IMR-90 (cell line): Measurements from ENCODE around the gene TM2D3. TPM values are rescaled to one million over a fixed set of nuclear protein-coding genes. Genes with fewer than 3 reads are reported as not detected.

Experiments
- ATAC-seq: fragments of 200-7000 bp; cut with Tn5 transposase; 2 replicates; pipeline ENCODE4 v1.9.1; 2020; ENCODE audit warnings: low read depth, mild to moderate bottlenecking, moderate library complexity
- BruUV-seq: library from RNA; stranded (reverse); fragments of 400-500 nt; replicated peaks from 2 replicates; lab custom pipeline; 2021; lab: Mats Ljungman, UMichigan
- CTCF ChIA-PET: fragments of 300-600 bp; formaldehyde crosslinking; extraction: SDS; loops from one replicate; lab custom pipeline; 2021; ENCODE audit warnings: antibody characterized with exemption; lab: Yijun Ruan, JAX
- POLR2A ChIA-PET: fragments of 300-600 bp; sonication (Branson Sonifier 250); formaldehyde crosslinking; loops from one replicate; lab custom pipeline; 2022; ENCODE audit warnings: antibody characterized with exemption; ENCODE audit not compliant: unreplicated experiment; lab: Charles Lee
- DNase-seq: peaks from one replicate; pipeline ENCODE4 v3.0.0; 2013
- H2AFZ ChIP-seq: replicated peaks from 2 replicates; pipeline ENCODE3; 2013; ENCODE audit warnings: low read length, mild to moderate bottlenecking; ENCODE audit not compliant: poor library complexity
- H2AK5ac ChIP-seq: 2 replicates; pipeline ENCODE4 v1.6.1; 2013; ENCODE audit warnings: low read depth, low read length, inconsistent platforms
- H2AK9ac ChIP-seq: replicated peaks from 2 replicates; pipeline ENCODE3; 2013; ENCODE audit warnings: mild to moderate bottlenecking, low read depth, low read length, moderate library complexity; ENCODE audit not compliant: poor library complexity
- H2BK120ac ChIP-seq: 2 replicates; pipeline ENCODE4 v1.6.1; 2013; ENCODE audit warnings: low read depth, low read length, inconsistent platforms
- H2BK15ac ChIP-seq: 3 replicates; pipeline ENCODE4 v1.6.1; 2013; ENCODE audit warnings: low read depth, low read length, inconsistent platforms
- H2BK20ac ChIP-seq: 2 replicates; pipeline ENCODE4 v1.6.1; 2013; ENCODE audit warnings: low read depth, mild to moderate bottlenecking, inconsistent platforms, low read length, moderate library complexity
- H2BK5ac ChIP-seq: 2 replicates; pipeline ENCODE4 v1.6.1; 2013; ENCODE audit warnings: mild to moderate bottlenecking, low read depth, low read length, inconsistent platforms; ENCODE audit not compliant: poor library complexity, severe bottlenecking
- H3K14ac ChIP-seq: replicated peaks from 2 replicates; pipeline ENCODE4 v1.6.1; 2013; ENCODE audit warnings: low read depth, low read length, inconsistent platforms
- H3K18ac ChIP-seq: 2 replicates; pipeline ENCODE4 v1.6.1; 2013; ENCODE audit warnings: low read depth, low read length, control low read depth
- H3K23ac ChIP-seq: 2 replicates; pipeline ENCODE4 v1.6.1; 2013; ENCODE audit warnings: low read depth, low read length, inconsistent platforms
- H3K27ac ChIP-seq: 2 replicates; pipeline ENCODE4 v1.5.1; 2013; ENCODE audit warnings: mild to moderate bottlenecking, control low read depth, low read length; ENCODE audit not compliant: insufficient read depth
- H3K27me3 ChIP-seq: 2 replicates; pipeline ENCODE4 v1.6.1; 2013; ENCODE audit warnings: low read length; ENCODE audit not compliant: control insufficient read depth, insufficient read depth
- H3K36me3 ChIP-seq: 2 replicates; pipeline ENCODE4 v1.6.1; 2013; ENCODE audit warnings: low read length, mixed read lengths; ENCODE audit not compliant: control insufficient read depth, insufficient read depth
- H3K4ac ChIP-seq: 2 replicates; pipeline ENCODE4 v1.6.1; 2013; ENCODE audit warnings: low read depth, low read length, inconsistent platforms
- H3K4me1 ChIP-seq: 2 replicates; pipeline ENCODE4 v1.6.1; 2013; ENCODE audit warnings: low read length, mixed read lengths; ENCODE audit not compliant: control insufficient read depth, insufficient read depth
- H3K4me2 ChIP-seq: 2 replicates; pipeline ENCODE4 v1.6.1; 2013; ENCODE audit warnings: low read depth, mild to moderate bottlenecking, control low read depth, low read length, moderate library complexity
- H3K4me3 ChIP-seq: 2 replicates; pipeline ENCODE4 v1.5.1; 2013; ENCODE audit warnings: low read depth, mild to moderate bottlenecking, control low read depth, low read length, moderate library complexity; ENCODE audit not compliant: insufficient read depth
- H3K56ac ChIP-seq: 2 replicates; pipeline ENCODE4 v1.6.1; 2013; ENCODE audit warnings: low read length, inconsistent platforms; ENCODE audit not compliant: insufficient read depth; ENCODE audit errors: extremely low read depth
- H3K79me1 ChIP-seq, 2 experiments: 2 replicates each; pipeline ENCODE4 v1.6.1; 2013; ENCODE audit warnings: low read length in 2 of 2, inconsistent platforms in 1 of 2, low read depth in 1 of 2
- H3K9ac ChIP-seq: 2 replicates; pipeline ENCODE4 v1.6.1; 2013; ENCODE audit warnings: low read depth, low read length, control low read depth
- H3K9me1 ChIP-seq: 2 replicates; pipeline ENCODE4 v1.6.1; 2013; ENCODE audit warnings: low read length, inconsistent platforms; ENCODE audit not compliant: insufficient read depth
- H3K9me3 ChIP-seq: 2 replicates; pipeline ENCODE4 v1.6.1; 2013; ENCODE audit warnings: low read length; ENCODE audit not compliant: control insufficient read depth, insufficient read depth
- H4K20me1 ChIP-seq: 2 replicates; pipeline ENCODE4 v1.6.1; 2013; ENCODE audit warnings: low read length, inconsistent platforms; ENCODE audit not compliant: insufficient read depth
- H4K5ac ChIP-seq: 2 replicates; pipeline ENCODE4 v1.6.1; 2013; ENCODE audit warnings: mild to moderate bottlenecking, low read depth, low read length, control low read depth
- H4K8ac ChIP-seq, 2 experiments: 2 replicates each; pipeline ENCODE4 v1.6.1; 2013; ENCODE audit warnings: low read depth in 2 of 2, low read length in 2 of 2, control low read depth in 1 of 2, inconsistent platforms in 1 of 2
- H4K91ac ChIP-seq: 2 replicates; pipeline ENCODE4 v1.6.1; 2013; ENCODE audit warnings: low read depth, low read length, inconsistent platforms; ENCODE audit not compliant: insufficient read depth
- BHLHE40 ChIP-seq: fragments of 150-350 bp; IDR thresholded peaks from 2 replicates; pipeline ENCODE4 v1.6.1; 2016; ENCODE audit warnings: mild to moderate bottlenecking, low read depth, low read length
- CEBPB ChIP-seq: IDR thresholded peaks from 2 replicates; pipeline ENCODE4 v1.6.1; 2012; ENCODE audit warnings: low read depth, low read length, improper control_type of control experiment
- CHD1 ChIP-seq: IDR thresholded peaks from 2 replicates; pipeline ENCODE4 v1.6.1; 2012; ENCODE audit warnings: low read depth, low read length, improper control_type of control experiment
- FOS ChIP-seq: fragments of 150-350 bp; IDR thresholded peaks from 2 replicates; pipeline ENCODE4 v1.6.1; 2016; ENCODE audit warnings: low read depth, low read length
- MAFK ChIP-seq: IDR thresholded peaks from 2 replicates; pipeline ENCODE4 v1.6.1; 2012; ENCODE audit warnings: low read depth, low read length, improper control_type of control experiment
- MAZ ChIP-seq: IDR thresholded peaks from 2 replicates; pipeline ENCODE4 v1.6.1; 2012; ENCODE audit warnings: low read depth, mild to moderate bottlenecking, low read length, improper control_type of control experiment, moderate library complexity, borderline replicate concordance
- MXI1 ChIP-seq: IDR thresholded peaks from 2 replicates; pipeline ENCODE4 v1.6.1; 2012; ENCODE audit warnings: low read depth, mild to moderate bottlenecking, low read length, moderate library complexity, borderline replicate concordance
- NFE2L2 ChIP-seq: fragments of 150-350 bp; IDR thresholded peaks from 2 replicates; pipeline ENCODE4 v1.6.1; 2016; ENCODE audit warnings: low read depth, mild to moderate bottlenecking, low read length
- POLR2A ChIP-seq: IDR thresholded peaks from 2 replicates; pipeline ENCODE4 v1.6.1; 2012; ENCODE audit warnings: mild to moderate bottlenecking, low read depth, low read length
- RAD21 ChIP-seq: IDR thresholded peaks from 2 replicates; pipeline ENCODE4 v1.6.1; 2012; ENCODE audit warnings: low read length, improper control_type of control experiment
- RCOR1 ChIP-seq: IDR thresholded peaks from 2 replicates; pipeline ENCODE4 v1.6.1; 2012; ENCODE audit warnings: mild to moderate bottlenecking, low read length, improper control_type of control experiment; ENCODE audit not compliant: insufficient replicate concordance
- RFX5 ChIP-seq: IDR thresholded peaks from 2 replicates; pipeline ENCODE4 v1.8.0; 2012; ENCODE audit warnings: low read depth, mild to moderate bottlenecking, low read length, moderate library complexity
- SMC3 ChIP-seq: fragments of 150-350 bp; IDR thresholded peaks from 2 replicates; pipeline ENCODE4 v1.6.1; 2016; ENCODE audit warnings: low read depth, mild to moderate bottlenecking, antibody characterized with exemption, low read length, moderate library complexity
- USF2 ChIP-seq: fragments of 150-350 bp; IDR thresholded peaks from 2 replicates; pipeline ENCODE4 v1.6.1; 2017; ENCODE audit warnings: mild to moderate bottlenecking, antibody characterized with exemption, low read length, low read depth
- WGBS, 2 experiments: methylation state at CpG; one replicate each; pipeline versions ENCODE4 v1.1.5 to v1.1.7; 2013; ENCODE audit warnings: missing lambda C conversion rate in 2 of 2; ENCODE audit not compliant: insufficient read length in 1 of 2; ENCODE audit errors: extremely low coverage in 2 of 2; 5-methylcytosine and 5-hydroxymethylcytosine counted together
- dilution Hi-C: fragments of 300-500 bp; cut with HindIII; formaldehyde crosslinking; loops from one replicate; pipeline ENCODE4 v1.14.3; 2018; ENCODE audit warnings: low sequenced_read_pairs; ENCODE audit not compliant: unreplicated experiment
- in situ Hi-C: fragments of 300-500 bp; cut with MboI; formaldehyde crosslinking; loops from 3 replicates; pipeline ENCODE4 v1.14.3; 2019; ENCODE audit warnings: low sequenced_read_pairs, inconsistent platforms, mixed read lengths
- intact Hi-C: fragments of 100-400 bp; cut with micrococcal nuclease; formaldehyde crosslinking; loops from 2 replicates; pipeline ENCODE4 v1.10.0; 2022
- polyA plus RNA-seq, 3 experiments: library from polyadenylated mRNA; depleted of rRNA; stranded (reverse); fragments of >200 nt; gene quantifications; 2 replicates each; pipeline ENCODE4 v1.2.3, GENCODE V29; 2012; ENCODE audit warnings: low replicate concordance in 1 of 3
- total RNA-seq: library from RNA; depleted of rRNA; stranded (reverse); fragments of >200 nt; gene quantifications from 2 replicates; pipeline ENCODE4 v1.2.3, GENCODE V29; 2012
- TF ChIP-seq, protein P1 (sequence below): conservative IDR thresholded peaks from 2 replicates; pipeline ENCODE4 v1.5.1; 2012; ENCODE audit warnings: mild to moderate bottlenecking, low read depth, low read length, improper control_type of control experiment
- TF ChIP-seq, protein P2 (sequence below): fragments of 150-350 bp; IDR thresholded peaks from 2 replicates; pipeline ENCODE4 v1.6.1; 2016; ENCODE audit warnings: low read depth, mild to moderate bottlenecking, low read length, moderate library complexity, borderline replicate concordance

Gene TM2D3
- total and polyA plus RNA-seq, 2 of the 4 experiments (the other 2 are of a cell fraction): 27.4 to 34.5 TPM

DNA sequence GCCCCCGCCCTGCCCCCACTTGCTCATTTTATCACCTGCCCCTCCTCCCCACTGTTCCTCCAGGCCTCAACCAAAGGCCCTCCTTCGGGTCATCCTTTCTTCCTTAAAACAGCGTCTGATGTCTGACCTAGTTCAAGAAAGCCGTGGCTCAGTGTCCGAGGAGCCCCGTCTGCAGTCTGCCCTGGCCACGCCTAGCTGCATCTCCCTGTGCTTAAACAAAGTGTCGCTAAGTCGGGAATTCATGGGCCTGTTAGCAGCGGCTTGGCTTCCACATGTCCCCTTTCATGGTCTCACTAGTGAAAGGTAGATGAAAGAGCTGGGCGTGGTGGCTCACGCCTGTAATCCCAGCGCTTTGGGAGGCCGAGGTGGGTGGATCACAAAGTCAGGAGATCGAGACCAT, 41.2 kb downstream of the TM2D3 start:
- no peak overlapping the region for H2BK5ac ChIP-seq
- H4K91ac ChIP-seq: no peak overlapping the region
- in situ Hi-C loops: no loop called here
- no peak overlapping the region for H3K4ac ChIP-seq
- H3K27ac ChIP-seq: no peak overlapping the region
- H2AK9ac ChIP-seq: no peak overlapping the region
- no peak for DNase-seq
- ChIA-PET POLR2A (no interaction called here), CTCF (no interaction called here)
- H4K8ac ChIP-seq: no peak overlapping the region
- H2BK120ac ChIP-seq: no peak overlapping the region
- no peak for ATAC-seq
- no peaks in the 10 kb centered on the region for H4K20me1 ChIP-seq
- TF ChIP-seq POLR2A: no peak
- TF ChIP-seq RCOR1: no peak
- no peak for TF ChIP-seq FOS
- TF ChIP-seq, protein P1, sequence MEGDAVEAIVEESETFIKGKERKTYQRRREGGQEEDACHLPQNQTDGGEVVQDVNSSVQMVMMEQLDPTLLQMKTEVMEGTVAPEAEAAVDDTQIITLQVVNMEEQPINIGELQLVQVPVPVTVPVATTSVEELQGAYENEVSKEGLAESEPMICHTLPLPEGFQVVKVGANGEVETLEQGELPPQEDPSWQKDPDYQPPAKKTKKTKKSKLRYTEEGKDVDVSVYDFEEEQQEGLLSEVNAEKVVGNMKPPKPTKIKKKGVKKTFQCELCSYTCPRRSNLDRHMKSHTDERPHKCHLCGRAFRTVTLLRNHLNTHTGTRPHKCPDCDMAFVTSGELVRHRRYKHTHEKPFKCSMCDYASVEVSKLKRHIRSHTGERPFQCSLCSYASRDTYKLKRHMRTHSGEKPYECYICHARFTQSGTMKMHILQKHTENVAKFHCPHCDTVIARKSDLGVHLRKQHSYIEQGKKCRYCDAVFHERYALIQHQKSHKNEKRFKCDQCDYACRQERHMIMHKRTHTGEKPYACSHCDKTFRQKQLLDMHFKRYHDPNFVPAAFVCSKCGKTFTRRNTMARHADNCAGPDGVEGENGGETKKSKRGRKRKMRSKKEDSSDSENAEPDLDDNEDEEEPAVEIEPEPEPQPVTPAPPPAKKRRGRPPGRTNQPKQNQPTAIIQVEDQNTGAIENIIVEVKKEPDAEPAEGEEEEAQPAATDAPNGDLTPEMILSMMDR: no peak
- TF ChIP-seq MAFK: no peak
- TF ChIP-seq CEBPB: no peak
- TF ChIP-seq CHD1: no peak
- no peak for TF ChIP-seq RFX5
- no peak for TF ChIP-seq BHLHE40
- TF ChIP-seq RAD21: no peak
- TF ChIP-seq MAZ: no peak
- no peak for TF ChIP-seq SMC3
- TF ChIP-seq NFE2L2: no peak
- no peak for TF ChIP-seq MXI1
- TF ChIP-seq, protein P2, sequence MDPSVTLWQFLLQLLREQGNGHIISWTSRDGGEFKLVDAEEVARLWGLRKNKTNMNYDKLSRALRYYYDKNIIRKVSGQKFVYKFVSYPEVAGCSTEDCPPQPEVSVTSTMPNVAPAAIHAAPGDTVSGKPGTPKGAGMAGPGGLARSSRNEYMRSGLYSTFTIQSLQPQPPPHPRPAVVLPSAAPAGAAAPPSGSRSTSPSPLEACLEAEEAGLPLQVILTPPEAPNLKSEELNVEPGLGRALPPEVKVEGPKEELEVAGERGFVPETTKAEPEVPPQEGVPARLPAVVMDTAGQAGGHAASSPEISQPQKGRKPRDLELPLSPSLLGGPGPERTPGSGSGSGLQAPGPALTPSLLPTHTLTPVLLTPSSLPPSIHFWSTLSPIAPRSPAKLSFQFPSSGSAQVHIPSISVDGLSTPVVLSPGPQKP: no peak
- no peak for TF ChIP-seq USF2
- H3K4me2 ChIP-seq: no peak overlapping the region
- no peak overlapping the region for H3K56ac ChIP-seq
- no peak overlapping the region for H3K4me3 ChIP-seq
- 52% methylated on average over 9 of the region's 15 CpGs; no CpG with 5 or more reads in 1 of the 2 experiments for WGBS, 2 experiments
- no TSS peak for BruUV-seq
- no peaks in the 10 kb centered on the region for H3K79me1 ChIP-seq
- no peak overlapping the region for H3K18ac ChIP-seq
- no peak overlapping the region for H3K23ac ChIP-seq
- dilution Hi-C loops: no loop called here
- H2BK15ac ChIP-seq: no peak overlapping the region
- H2AK5ac ChIP-seq: no peak overlapping the region
- no peaks in the 10 kb centered on the region for H3K9me3 ChIP-seq
- no peak overlapping the region for H3K14ac ChIP-seq
- intact Hi-C loops: no loop called here
- H2BK20ac ChIP-seq: no peak overlapping the region
- H3K9ac ChIP-seq: no peak overlapping the region
- H3K9me1 ChIP-seq: no peaks in the 10 kb centered on the region
- H3K4me1 ChIP-seq: no peaks in the 10 kb centered on the region
- no peak overlapping the region for H4K5ac ChIP-seq
- H3K27me3 ChIP-seq: peaks cover 11% of the 10 kb centered on the region
- H2AFZ ChIP-seq: no peak overlapping the region
- H3K36me3 ChIP-seq: no peaks in the 10 kb centered on the region
